Stimulated activated CD8-positive, alpha-beta memory T cell treated with anti-CD3 and anti-CD28 coated beads, Interleukin-12 subunit alpha, Interleukin-12 subunit beta, amount 100 ng/mL, for 1 hour (primary cell): ENCODE data around the gene CYP2F1.
"Not testable (repeated sequence)": the region's sequence is repeated elsewhere in the genome, so short reads cannot be mapped to it uniquely, and the experiment has no call there.

Experiments used
- DNase-seq: peaks from one replicate; pipeline ENCODE4 v3.0.0-alpha.2; 2020; ENCODE audit warnings: low read depth

Gene CYP2F1

GRCh38 chr19:41127362-41127761 lies 13.1 kb downstream of the CYP2F1 start:
- not testable (repeated sequence) for DNase-seq

- DNase-seq = peak; percentile 52
Measured at GRCh38 chr19:41127801-41128300, 13.6 kb downstream of the CYP2F1 start.

GRCh38 chr19:41128692-41129091 lies 14.5 kb downstream of the CYP2F1 start:
- no peak for DNase-seq

- no peak for DNase-seq
Measured at GRCh38 chr19:41131186-41131585, 17.0 kb downstream of the CYP2F1 start.

- DNase-seq = no peak
Measured at GRCh38 chr19:41133260-41133659, 19.0 kb downstream of the CYP2F1 start.

GRCh38 chr19:41134616-41135015 lies 20.4 kb downstream of the CYP2F1 start:
- no peak for DNase-seq

DNA sequence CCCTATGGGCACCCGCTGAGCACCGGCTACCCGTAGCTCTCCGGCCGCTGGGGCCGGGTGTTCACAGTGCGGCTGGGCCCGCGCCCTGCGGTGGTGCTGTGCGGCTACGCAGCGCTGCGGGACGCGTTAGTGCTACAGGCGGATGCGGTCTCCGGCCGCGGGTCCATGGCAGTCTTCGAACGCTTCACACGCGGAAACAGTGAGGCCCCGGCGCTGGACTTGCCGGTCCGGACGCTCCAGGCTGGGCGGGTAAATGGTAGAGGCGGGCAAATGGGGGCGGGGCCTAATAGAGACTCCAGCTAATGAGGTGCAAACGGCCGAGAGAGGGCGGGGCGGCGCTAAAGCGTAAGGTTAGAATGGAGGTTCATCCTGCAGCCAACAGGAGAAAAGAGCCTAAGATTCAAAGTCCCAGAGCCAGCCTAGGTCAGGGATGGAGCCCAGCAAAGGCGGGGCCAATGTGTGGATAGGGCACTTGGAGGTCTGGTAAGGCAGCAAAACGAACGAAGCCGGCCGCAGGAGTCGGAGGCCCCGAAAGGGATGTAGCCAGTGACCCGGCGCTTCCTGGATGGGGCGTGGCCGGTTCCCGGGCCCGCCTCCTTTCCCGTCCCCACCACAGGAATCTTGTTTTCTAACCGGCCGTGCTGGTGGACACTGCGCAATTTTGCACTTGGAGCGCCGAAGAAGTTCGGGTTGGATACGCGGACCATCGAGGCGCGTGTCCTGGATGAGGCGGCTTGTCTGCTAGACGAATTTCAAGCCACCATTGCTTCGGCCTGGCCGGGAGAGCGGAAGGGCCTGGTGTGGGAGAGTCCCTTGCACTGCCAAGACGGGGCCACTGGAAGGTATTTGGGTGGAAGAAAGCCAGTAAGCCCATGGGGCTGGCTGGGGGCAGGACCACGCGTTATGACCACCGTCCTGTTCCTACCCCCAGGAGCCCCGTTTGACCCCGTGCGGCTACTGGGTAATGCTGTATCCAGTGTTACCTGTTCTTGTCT lies 21.5 kb downstream of the CYP2F1 start:
- DNase-seq = not testable (repeated sequence)

GRCh38 chr19:41136636-41137455 lies 22.6 kb downstream of the CYP2F1 start:
- no peak for DNase-seq

- peak; percentile 87 for DNase-seq
Measured at GRCh38 chr19:41144403-41144802, 30.2 kb downstream of the CYP2F1 start.

DNA sequence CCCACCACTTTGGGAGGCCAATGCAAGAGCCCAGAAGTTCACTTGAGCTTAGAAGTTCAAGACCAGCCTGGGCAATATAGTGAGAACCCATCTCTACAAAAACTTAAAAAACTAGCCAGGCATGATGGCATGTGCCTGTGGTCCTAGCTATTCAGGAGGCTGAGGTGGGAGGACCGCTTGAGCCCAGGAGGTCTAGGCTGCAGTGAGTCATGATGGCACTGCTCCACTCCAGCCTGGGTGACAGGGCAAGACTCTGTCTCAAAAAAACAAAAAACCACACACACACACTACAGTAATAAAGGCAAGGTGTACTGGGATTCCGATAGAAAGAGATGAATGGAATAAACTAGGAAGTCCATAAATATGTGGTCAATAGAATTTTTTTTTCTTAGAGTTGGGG lies 35.6 kb downstream of the CYP2F1 start:
- DNase-seq = no peak

DNA sequence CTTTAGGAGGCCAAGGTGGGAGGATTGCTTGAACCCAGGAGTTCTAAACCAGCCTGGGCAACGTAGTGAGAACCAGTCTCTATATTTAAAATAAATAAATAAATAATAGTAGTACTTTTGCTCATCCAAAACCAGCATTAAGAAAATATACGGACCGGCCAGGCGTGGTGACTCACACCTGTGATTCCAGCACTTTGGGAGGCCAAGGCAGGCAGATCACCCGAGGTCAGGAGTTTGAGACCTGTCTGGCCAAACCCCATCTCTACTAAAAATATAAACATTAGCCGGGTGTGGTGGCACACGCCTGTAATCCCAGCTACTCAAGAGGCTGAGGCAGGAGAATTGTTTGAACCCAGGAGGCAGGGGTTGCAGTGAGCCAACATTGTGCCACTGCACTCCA lies 36.8 kb downstream of the CYP2F1 start:
- DNase-seq = not testable (repeated sequence)

GRCh38 chr19:41154060-41154459 lies 39.8 kb downstream of the CYP2F1 start:
- no peak for DNase-seq

DNA sequence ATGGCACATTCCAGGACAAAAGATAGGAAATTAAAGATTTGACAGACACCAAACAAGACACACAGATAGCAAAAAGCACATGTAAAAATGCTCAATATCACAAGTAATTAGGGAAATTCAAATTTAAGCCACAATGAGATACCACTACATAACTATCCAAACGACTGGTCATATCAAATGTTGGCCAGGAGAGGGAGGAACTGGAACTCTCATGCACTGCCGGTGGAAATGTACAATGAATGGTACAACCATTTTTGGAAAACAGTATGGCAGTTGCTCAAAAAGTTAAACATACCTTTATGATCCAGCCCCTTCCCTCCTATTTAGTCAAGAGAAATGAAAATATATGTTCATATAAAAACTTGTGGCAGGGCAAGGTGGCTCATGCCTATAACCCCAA lies 42.0 kb downstream of the CYP2F1 start:
- DNase-seq = no peak

DNA sequence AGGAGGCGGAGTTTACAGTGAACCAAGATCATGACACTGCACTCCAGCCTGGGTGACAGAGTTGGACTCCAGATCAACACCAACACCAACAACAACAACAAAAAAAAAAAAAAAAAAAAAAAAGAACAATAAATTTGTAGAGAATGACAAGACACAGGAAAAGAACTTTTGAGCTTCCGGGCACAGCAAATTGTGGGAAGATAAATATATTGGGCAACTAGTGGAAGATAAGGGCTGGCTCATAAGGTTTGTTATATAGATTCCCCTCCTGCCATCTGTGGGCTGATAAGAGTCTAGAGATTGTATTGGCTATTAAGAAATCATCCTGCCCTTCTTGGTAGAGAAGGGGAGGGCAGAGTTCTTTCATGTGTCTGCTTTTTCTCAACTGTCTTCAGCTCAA lies 45.6 kb downstream of the CYP2F1 start:
- no peak for DNase-seq

DNA sequence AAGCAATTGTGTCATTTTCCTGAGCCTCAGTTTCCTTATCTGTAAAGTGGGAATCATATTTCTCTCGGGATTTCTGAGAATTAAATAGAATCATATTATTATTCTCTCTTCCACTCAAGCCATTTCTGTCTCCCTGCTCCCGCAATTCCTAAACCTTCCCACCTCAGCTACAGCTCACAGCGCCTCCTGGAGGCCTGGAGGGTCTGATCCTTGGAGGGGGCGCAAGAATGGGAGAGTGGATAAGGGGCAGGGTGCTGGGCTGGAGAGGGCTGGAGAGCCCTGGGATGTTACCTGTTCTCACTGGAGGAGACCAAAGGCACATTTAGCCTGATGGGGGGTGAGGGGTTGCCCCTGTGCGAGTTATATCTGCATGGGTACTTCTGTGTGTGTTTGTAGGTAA lies 47.7 kb downstream of the CYP2F1 start:
- no peak for DNase-seq

GRCh38 chr19:41166944-41167804 lies 52.9 kb downstream of the CYP2F1 start:
- no peak for DNase-seq

- no peak for DNase-seq
Measured at GRCh38 chr19:41172297-41173164, 58.3 kb downstream of the CYP2F1 start.

DNA sequence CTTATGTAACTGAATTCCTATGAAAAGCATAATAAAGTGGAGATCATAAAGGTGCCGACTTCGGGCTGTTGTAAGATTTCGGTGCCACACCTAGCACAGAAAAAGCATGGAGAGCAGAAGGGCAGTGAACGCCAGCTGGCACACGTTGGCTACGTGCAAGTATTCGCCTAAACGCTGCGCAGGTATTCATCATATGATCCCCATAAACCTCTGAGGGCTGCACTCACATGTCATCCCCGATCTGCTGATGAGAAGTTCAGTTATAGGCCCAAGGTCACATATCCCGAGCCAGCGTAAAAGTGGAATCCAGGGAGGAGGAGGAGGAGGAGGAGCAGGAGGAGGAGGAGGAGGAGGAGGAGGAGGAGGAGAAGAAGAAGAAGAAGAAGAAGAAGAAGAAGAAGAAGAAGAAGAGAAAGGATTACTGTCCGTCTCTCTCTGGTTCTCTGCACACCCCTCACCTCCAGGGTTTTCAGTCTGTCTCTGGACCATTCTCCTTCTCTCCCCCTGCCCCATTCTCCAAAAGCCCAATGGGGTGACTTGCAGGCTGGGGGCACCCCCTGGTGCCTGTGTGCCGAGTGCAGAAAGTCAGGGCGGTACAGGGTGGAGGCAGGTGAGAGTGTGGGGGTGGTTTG lies 60.2 kb downstream of the CYP2F1 start:
- DNase-seq = no peak

- no peak for DNase-seq
Measured at GRCh38 chr19:41175801-41176777, 61.9 kb downstream of the CYP2F1 start.
